D341Med (cell line): ENCODE data around the gene ACVRL1.
A peak's percentile ranks its signal among the peaks of the same experiment; 100 is the strongest.

ENCODE experiments used
- DNase-seq: peaks from one replicate; pipeline ENCODE4 v3.0.0; 2012; ENCODE audit warnings: low spot score

ACVRL1 gene

DNA sequence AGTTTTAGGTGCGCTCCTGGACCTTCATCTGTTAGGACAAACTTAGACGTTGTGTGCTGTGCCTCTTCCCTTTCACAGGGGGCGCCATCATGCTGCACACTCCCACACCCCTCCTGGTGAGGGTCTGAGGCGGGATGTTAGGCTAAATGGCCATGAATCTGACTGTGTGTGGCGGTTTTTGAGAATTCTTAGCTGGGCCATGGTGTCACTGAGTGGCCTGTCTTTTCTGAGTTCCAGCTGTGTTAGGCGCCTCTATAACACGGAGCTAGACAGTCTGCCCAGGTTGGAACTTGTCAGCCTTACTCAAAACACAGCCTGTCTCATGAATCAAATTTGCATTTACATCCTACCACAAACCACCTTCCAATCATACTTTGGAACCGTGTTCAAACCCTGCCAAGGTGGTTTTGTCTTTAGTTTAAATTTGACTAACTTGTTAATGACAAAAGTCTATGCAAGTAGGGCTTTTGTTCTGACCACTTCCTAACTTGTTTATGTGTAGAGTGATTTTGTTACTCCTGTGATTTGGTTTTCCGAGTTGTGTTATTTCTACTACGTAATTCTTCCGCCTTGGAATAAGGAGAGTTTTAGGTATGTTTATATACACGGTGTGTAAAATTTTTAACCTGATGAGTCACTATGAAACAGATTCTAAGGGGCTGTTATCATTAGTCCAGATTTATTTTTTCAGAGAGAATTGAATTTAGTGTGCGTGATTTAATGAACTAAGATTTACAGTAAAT is 63.8 kb downstream of the ACVRL1 start:
- DNase-seq = peak; percentile 61

DNA sequence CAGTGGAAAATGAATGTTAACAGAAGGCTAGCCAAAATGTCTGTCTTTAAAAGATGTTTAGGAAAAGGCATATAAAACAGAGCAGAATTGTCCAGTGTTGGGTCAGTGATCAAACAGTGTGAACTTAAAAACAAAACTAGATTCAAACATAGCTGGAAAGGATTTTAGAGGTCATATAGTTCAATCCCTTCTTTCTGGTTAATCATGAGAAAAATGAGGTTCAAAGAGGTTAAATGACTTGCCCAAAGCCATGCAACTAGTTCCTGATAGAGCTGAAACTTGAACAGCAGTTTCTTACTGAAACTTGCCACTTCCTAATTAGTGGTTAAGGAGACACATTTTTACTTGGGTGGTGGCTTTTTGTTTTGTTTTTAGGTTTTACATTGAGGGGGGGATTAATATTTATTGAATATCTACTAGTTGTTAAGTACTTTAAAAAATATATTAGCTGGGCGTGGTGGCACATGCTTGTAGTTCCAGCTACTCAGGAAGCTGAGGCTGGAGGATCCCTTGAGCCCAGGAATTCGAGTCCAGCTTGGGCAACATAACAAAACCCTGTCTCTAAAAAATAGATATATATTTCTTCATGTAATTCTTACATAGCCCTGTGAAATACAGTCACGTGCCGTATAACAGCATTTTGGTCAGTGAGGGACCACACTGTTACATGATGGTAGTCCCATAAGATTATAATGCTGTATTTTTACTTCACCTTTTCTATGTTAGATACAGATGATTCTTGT is 64.5 kb downstream of the ACVRL1 start:
- no peak for DNase-seq

DNA sequence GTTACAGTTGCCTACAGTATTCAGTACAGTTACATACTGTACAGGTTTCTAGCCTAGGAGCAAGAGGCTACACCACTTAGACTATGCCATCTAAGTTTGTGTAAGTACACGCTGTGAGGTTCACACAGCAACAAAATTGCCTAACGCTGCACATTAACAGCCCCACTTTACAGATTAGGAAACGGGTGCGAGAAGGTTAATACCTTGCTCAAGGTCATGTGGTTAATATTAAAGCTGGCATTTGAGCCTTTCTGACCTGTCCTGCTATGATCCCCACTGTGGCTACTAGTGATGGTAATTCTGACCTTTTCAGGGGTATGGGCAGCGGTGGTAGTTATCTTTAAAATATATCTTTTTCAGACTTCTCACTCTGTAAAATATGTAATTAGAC is 65.1 kb downstream of the ACVRL1 start:
- no peak for DNase-seq

DNA sequence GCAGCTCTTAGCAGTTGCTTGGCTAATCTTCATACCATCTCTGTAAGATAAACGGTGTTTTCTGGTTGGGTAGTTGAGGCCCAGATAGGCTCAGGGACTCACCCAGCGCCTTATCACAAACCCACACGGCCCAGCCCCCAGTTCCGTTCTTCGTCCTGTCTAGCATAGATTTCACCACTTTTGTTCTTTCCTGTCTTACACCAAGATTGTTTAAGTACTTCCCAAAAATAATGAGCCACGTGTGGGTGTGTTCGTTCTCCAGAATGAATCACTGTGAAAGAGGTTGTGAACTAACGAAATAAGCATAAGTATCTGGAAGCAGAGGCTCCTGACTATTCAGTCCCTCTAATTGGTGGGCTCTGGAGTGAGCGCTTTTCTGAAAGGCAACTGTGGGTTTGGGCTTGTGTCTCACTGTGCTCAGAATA is 65.6 kb downstream of the ACVRL1 start:
- DNase-seq = no peak
